Stimulated activated CD8-positive, alpha-beta memory T cell treated with anti-CD3 and anti-CD28 coated beads, Interleukin-4, amount 100 ng/mL, for 1 hour (primary cell): ENCODE measurements around the gene GPC5.

Source experiments
- DNase-seq, 2 donors: peaks; one replicate each; pipeline ENCODE4 v3.0.0-alpha.2; 2020; ENCODE audit warnings: low read depth in 2 of 2, low spot score in 1 of 2

GPC5 gene

DNA sequence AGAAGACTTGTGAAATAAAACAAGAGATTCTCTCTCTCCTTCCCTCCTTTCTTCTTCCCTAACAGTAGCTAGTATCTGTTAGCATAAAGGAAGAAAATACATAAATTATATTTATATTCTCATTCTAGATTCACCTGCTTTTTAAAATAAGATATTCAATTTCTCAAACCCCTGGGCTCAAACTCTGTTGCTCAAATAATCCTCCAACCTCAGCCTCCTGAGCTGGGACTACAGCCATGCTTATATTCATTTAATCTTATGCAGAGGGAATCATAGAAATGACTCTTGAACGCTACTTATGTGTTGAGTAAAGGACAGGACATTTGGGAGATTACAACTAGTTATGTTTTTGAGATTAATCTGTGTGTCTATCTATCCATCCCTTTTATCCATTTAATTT, 56.2 kb downstream of the GPC5 start:
- DNase-seq = no peak

DNA sequence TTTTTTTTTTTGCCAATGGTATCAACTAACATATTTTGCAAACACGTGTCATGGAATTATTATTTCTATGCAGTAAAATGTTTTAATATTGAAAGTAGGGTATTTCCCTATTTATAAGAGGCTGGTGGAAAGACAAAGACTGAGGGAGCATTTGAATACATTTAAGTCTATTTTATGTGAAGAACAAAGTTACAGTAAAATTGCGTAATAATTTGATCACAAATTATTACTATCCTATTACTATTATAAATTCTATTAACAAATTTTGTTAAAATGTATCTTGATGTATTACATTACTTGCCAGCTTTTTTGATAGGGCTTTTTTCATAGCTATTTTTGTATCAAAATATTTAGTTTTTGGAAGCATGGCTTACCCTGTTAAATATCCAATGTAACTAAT, 58.4 kb downstream of the GPC5 start:
- DNase-seq = no peak

DNA sequence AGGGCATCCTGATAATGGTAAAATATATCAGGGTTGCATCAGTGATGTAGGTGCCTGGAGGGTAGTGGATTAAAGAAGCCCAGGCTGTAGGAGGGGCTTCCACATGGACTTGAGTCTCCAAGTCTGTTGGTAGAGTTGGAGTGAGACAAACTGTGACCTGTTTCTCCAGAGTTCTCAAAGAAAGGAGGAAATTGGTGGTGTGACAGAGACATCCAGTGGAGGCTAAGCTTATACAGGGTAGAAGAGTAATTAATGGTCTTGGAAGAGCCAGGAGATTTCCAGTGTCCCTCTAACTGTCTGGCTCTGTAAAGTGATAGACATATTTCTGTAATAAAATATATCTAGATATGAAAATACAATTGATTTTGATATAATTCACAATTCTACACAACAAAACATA, 61.1 kb downstream of the GPC5 start:
- no peak for DNase-seq

DNA sequence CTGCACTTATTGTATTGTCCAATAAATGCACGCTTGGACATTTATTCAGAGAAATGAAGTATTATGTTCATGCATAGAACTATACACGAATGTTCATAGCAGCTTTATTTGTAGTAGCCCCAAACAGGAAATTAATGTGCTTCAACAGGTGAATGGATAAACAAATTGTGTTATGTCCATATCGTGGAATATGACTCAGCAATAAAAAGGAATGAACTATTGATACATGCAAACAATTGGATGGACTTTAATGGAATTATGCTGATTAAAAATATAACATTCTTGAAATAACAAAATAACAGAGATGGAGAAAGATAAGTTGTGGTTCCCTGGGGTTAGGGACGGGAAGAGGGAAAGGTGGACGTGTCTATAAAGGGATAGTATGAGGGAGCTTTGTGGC, 65.9 kb downstream of the GPC5 start:
- no peak for DNase-seq

DNA sequence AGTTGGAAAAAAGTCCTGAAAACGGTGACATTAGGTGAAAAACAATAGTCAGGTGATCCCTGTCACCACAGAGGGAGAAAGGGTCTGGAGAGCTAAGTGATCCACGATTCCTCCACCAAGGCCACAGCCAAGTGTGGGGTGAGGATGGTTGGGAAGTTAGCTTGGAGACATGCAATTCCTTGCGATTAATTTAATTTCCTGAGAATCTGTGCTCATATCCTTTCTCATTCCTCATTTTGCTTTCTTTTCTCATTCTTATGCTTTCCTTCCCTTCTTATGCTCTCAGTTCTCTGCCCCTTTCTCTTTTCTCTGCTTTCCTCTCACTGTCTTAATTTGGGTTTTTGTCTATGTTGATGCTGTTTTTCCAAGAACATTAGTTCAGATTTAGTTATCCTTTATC, 68.8 kb downstream of the GPC5 start:
- DNase-seq = no peak

DNA sequence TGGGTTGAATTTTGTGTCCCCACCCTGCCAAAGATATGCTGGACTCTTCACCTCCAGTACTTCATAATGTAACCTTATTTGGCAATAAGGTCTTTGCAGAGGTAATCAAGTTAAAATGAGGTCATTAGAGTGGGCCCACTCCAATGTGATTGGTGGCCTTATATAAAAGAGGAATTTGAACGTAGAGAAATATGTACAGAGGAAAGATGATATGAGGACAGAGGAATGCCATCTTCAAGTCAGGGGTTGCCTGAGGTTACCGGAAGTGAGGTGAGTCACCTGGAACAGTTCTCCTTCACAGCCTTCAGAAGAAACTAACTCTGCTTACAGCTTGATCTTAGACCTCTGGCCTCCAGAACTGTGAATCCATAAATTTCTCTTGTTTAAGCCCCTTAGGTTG, 69.9 kb downstream of the GPC5 start:
- DNase-seq = no peak

DNA sequence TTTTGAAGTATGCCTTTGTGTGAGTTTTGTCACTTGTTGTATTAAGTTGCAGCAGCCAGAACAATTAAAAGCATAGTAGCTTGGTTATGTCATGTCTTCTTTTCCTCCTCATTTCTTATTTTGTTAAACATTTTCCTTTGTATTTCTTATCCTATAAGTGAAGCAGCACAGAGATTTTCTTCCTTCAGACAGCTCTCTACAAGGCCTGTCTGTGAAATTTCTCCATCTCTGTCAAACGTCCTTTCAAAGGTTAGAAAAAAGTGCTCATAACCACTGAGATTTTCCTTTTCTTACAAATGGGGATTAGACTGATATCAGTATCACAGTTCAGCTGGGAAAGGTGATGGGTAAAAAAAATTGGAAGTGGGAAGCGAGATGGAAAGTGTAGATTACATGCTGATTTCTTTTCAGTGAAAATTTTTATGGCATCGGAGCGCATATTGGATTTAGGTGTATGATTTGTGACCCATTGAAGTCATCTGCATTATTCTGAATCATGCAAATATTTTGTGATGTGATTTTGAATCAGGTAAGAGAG, 71.7 kb downstream of the GPC5 start:
- DNase-seq = no peak

DNA sequence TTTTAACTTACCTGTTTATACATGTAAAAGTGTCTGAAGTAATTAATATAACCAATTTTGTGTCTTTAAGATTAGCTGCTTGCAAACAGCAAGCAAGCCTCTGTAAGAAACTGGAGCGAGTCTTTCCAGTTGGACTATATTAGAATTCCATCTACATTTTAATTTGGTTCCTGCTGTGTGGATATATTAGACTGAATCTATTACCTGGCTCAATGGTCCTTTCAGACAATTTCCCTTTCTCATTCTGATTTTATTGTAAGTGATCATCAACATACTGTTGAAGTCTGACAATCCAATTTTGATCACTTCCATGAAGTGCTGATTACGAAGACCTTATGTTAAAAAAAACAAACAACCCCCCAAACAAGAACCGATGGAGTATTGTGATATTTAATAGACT, 72.3 kb downstream of the GPC5 start:
- DNase-seq = no peak

DNA sequence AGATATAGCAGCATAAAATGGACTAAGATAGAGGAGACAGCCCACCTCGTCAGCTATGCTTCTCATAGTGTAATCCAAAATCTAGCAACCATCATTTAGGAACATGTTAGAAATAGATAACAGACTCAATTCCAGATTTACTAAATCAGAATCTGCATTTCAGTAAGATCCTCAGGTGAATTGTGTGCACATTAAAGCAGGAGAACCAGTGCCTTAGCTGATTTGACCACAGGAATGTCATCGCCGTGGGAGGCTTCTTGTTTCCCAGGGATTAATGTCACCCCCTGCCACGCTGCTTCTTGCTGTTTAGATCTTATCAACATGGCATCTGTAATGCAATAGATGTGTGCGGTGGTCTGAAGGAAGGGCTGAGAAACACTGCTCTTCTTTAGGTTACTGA, 84.0 kb downstream of the GPC5 start:
- DNase-seq = no peak

DNA sequence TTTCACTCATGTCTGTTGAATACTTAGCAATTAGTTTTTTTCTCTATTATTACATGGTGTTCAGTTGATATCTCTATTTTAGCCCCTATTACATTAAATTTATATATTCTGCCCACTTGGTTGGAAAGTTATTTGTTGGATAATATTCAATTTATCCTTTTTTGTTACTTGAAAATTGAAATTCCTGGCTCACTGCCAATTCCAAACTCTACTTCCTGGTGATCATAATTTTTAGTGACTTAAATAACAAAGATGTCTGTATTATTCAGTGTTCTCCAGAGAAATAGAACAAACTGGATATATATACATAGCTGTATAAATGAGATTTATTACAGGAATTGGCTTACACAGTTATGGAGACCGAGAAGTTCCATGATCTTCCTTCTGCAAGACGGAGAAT, 93.6 kb downstream of the GPC5 start:
- DNase-seq = no peak

DNA sequence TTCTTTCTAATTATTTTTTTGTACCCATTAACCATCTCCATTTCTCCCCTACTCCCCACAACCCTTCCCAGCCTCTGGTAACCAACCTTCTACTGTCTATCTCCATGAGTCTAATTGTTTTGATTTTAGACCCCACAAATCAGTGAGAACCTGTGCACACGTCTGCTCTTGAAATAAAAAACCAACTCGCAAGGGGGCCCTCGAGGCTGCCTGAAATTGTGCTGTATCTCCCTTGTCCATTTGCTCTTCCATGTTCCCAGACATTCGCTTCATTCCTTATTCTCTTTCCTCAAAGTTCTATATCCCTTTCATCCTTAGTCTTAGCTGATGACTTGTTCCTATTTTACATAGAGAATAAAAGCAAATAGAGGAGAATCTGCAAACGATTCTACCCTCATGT, 95.0 kb downstream of the GPC5 start:
- DNase-seq = no peak

DNA sequence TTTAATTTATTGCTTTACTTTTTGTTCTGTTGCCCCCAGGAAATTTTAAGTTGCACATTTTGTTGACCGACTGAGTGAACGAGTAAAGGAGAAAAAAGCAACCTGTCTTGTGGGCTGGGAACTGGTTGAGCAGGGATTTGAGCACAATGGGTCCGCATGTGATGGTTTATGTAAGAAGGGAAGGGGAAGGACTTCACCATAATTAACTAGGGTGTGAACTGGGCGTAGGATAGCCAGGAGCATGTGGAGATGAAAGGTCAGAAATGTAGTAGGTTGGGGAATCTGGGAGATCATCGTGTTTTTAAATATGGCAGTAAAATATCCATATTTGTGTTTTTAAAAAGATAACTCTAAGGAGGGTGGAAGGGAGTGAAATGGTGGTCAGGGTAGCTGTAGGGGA, 99.9 kb downstream of the GPC5 start:
- no peak for DNase-seq

DNA sequence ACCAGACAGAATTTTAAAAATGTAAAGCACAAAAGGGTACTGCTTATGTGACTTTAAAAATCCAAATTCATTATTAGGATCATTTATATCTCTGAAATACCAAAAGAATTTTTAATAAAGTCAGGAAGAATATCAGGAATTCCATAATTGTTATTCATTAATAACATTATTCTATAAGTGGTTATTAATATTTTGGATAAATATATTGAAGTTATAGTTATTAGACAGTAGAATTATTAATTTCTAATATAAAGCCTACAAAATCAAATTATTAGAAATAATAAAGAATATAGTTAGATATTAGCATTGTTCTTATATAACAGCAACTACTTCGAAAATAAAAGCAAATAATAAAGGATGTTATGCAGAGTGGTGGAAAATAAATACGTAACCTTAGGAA, 105.8 kb downstream of the GPC5 start:
- no peak for DNase-seq

DNA sequence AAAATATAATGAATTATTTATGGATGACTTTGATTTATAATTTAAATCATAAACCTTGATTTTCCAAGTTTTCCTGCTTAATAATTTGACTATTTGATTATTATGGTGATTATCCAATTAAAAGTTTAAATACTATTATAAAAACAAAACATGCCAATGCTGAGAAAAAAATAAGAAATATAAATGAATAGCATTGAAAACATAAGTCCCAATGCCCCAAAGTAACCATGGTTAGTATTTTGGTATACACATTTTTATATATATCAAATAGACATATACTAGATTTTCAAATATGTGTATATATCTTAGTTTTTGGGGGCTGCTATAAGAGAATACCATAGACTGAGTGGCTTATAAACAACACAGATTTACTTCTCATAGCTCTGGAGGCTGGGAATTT, 108.3 kb downstream of the GPC5 start:
- DNase-seq = no peak

DNA sequence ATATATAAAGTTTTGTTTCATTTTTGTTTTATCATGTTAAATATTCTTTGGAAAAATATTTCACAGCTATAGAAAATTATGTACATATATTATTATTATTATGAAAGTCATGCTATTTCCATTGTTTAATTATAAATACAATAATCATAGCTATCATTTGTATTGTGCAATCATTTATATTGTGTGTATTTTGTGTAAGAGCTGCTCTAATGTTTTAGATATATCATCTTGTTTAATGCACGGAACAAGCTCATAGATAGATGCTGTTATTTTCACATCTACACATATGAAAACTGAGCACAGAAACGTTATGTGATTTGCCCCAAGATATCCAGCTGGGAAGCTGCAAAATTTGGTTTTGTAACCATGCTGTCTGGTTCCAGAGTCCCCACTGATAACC, 111.6 kb downstream of the GPC5 start:
- DNase-seq = no peak

DNA sequence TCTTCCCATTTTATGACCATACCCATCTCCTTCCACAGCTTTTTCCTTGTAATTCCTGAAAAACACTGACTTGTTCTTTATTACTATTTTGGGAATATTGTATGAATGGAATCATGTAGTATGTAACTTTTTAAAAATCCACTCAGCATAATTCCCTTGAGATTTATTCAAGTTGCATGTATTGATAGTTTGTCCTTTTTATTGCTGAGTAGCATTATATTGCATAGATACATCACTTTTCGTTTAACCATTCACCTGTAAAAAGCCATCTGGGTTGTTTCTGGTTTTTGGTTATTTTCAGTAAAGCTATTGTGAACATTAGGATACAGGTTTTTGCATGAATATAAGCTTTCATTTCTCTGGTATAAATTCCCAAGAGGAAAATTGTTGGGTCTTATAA, 115.4 kb downstream of the GPC5 start:
- no peak for DNase-seq

DNA sequence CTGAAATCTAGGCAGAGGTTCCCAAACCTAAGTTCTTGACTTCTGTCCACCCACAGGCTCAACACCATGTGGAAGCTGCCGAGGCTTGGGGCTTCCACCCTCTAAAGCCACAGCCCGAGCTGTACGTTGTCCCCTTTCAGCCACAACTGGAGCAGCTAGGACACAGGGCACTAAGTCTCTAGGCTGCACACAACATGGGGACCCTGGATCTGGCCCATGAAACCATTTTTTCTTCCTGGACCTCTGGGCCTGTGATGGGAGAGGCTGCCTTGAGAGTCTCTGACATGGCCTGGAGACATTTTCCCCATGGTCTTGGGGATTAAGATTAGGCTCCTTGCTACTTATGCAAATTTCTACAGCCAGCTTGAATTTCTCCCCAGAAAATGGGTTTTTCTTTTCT, 118.4 kb downstream of the GPC5 start:
- DNase-seq = no peak

DNA sequence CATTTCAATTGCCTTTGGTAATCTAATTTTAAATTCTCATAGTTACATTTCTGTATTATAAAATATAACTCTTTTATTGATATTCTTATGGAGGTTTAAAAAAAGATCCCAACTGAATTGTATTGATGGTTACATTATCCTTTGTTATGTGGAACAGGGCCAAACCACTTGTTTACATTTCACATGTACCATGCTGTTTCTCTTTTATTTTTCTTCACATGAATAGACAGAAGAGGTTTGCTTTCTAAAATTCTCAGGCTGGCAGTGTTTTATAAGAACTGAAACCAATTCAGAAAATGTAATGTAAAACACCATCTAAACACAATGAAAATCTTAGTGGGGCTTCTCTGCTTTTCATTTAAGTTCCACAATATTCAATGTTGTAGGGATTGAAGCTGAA, 122.5 kb downstream of the GPC5 start:
- no peak for DNase-seq

DNA sequence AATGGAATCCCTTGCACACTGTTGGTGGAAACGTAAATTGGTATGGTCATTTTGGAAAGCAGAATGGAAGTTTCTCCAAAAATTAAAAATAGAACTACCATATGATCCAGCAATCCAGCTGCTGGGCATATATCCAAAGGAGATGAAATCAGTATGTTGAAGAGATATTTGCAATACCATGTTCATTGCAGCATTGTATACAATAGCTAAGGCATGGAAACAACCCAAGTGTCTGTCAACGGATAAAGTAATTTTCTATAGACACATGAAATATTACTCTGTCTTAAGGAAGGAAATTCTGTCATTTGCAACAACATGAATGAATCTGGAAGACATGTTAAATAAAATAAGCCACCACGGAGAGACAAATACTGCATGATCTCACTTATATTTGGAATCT, 124.7 kb downstream of the GPC5 start:
- no peak for DNase-seq

DNA sequence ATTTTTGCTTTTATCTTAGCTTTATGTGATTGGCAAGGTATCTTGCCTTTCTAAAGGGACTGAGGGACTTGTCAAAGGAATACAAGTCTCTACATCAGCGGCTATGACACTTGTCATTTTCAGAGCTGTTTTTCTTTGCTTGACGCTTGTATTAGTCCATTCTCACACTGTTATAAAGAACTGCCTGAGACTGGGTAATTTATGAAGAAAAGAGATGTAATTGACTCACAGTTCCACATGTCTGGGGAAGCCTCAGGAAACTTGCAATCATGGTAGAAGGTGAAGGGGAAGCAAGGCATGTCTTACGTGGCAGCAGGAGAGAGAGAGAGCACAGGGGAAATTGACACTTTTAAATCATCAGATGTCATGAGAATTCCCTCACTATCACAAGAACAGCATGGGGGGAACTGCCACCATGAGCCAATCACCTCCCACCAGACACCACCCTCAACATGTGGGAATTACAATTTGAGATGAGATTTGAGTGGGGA, 128.2 kb downstream of the GPC5 start:
- no peak for DNase-seq

DNA sequence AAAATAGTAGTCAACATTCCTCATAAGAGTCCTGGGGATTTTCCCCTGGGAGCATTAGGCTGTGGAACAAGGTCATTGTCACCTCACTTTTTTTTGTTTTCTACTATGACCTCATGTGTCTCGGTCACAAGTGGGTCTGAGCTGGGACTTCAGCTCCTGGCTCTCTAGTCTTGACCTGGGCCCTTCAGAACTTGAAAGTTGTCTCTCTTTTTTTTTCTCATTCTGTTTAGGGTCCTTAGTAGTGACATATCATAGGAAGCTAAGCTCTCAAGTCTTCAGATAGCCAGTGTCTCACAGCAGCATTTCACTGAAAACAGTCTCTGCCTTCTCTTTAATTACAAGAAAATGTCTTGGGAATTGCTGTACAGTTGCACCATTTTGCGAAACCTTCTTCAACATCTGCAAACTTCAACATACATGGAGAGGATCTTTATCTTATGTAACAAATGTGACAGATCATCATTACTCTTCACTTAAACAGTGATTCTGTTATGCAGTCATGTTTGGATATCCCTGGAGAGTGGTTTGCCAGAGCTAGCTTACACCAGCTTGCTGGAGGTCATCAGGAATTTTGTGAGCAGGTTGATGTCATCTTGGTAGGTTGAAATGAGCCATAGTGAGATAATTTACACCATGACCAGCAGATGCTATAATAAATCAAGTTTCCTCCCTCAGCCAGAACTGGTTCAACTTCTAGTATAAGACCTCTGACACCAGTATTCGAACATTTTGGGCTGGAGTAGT, 131.5 kb downstream of the GPC5 start:
- DNase-seq = no peak

DNA sequence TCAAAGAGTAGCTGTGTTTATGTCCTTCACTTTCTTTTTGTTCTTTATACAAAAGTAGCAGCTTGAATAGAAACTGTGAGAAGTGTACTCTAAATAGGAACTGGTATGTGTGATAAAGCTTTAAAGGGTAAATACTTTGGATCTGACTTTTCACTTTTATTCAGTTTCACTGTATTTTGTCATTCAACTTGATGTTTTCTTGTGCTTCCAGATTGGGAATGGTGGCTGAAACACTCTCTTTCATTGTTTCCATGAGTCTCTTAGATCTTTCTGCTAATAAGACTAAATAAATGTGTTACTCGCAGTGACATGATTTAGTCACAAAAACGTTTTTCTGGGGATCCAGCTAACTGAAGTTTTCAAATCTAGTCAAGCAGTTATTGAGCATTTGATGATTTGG, 133.2 kb downstream of the GPC5 start:
- no peak for DNase-seq

DNA sequence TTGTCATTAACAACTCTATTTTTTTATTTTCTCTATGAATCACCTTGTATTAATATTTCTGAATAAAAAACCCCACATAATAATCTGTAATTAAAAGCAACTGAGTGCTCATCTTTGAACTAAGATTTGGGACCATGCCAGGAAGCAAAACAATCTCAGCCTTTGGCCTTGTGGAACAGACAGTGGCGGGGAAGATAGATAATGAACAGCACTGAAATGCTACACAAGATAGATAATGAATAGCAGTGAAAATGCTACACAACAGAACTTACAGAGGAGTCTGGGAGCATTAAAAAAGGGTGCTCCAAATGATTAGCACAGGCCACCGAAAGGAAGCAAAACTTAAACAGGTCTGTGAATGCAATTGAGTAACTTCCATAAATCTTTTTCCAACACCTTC, 134.9 kb downstream of the GPC5 start:
- no peak for DNase-seq
